Coronary artery (tissue), 2 donors: Measurements from ENCODE around the gene DISP3.
"Not testable (repeated sequence)": the region's sequence is repeated elsewhere in the genome, so short reads cannot be mapped to it uniquely, and the experiment has no call there.

Source experiments
- DNase-seq: peaks from one replicate; pipeline ENCODE4 v3.0.0-alpha.2; 2017; ENCODE audit warnings: low spot score
- H3K27ac ChIP-seq, 2 donors: fragments of 200-600 bp; sonication (generic); one replicate each; pipeline ENCODE4 v1.5.1; 2016 to 2019
- H3K4me3 ChIP-seq: fragments of 200-600 bp; sonication (generic); 2 replicates; pipeline ENCODE4 v1.5.1; 2016; ENCODE audit warnings: mild to moderate bottlenecking, moderate library complexity
- CTCF ChIP-seq: fragments of 200-600 bp; sonication (generic); IDR thresholded peaks from one replicate; pipeline ENCODE4 v1.5.1; 2019; ENCODE audit warnings: antibody characterized with exemption

DISP3 gene

GRCh38 chr1:11579506-11579905 is 100.6 kb downstream of the DISP3 start:
- Histone ChIP-seq H3K27ac (no peak overlapping the region), H3K4me3 (no peak overlapping the region)
- TF ChIP-seq CTCF, result no peak
- DNase-seq, result no peak

GRCh38 chr1:11580049-11580448 is 101.1 kb downstream of the DISP3 start:
- not testable (repeated sequence) for H3K4me3 ChIP-seq, DNase-seq, H3K27ac ChIP-seq

GRCh38 chr1:11581445-11581991 is 102.6 kb downstream of the DISP3 start:
- DNase-seq, result no peak
- H3K27ac ChIP-seq, result no peak overlapping the region
- H3K4me3 ChIP-seq, result no peak overlapping the region
- TF ChIP-seq CTCF, result no peak

GRCh38 chr1:11585389-11585788 is 106.4 kb downstream of the DISP3 start:
- no peak overlapping the region for H3K27ac ChIP-seq
- no peak overlapping the region for H3K4me3 ChIP-seq
- no peak for DNase-seq
- no peak for TF ChIP-seq CTCF
